NCI-H2107 (cell line): ENCODE measurements around the gene CDC42BPG.

Experiments
- DNase-seq: peaks from one replicate; lab custom pipeline; 2025; lab: John Stamatoyannopoulos, UW

Gene CDC42BPG

DNA sequence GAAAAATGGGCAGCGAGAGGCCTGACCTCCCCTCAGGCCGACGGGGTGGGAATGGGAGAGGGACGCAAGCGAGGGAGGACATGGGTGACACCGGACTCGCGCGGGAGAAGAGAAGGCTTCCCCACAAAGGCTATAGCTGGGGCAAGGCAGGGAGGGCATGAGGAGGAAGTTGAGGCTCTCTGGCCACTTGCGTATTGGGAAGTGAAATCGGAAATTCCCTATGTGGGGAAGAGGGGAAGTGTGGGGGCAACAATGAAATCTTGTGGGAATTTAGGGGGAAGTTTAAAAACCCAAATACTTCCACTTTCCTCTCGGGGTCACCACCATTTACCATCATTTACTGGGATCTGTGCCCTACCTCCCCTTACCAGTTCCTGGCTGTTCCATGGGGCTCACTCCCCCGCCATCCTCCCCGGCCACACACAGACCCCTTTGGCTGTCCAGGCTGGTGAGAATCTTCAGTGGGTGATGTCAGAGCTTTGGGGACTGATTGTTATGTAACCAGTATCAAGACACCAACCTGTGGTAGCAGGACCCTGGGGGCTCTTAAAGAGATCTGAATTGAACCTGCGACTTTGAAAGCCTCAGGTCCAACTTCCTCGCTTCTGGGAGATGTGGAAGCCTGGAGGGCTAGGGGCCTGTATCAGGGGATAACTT is 34.9 kb upstream of the CDC42BPG start:
- no peak for DNase-seq

- peak; percentile 97 for DNase-seq
Measured at GRCh38 chr11:64878494-64879243, 34.2 kb upstream of the CDC42BPG start, which contains the start of gene EHD1. Gene EHD1 (minus strand): TSS chr11:64878621. CDS start chr11:64878464, 157 bp downstream.

DNA sequence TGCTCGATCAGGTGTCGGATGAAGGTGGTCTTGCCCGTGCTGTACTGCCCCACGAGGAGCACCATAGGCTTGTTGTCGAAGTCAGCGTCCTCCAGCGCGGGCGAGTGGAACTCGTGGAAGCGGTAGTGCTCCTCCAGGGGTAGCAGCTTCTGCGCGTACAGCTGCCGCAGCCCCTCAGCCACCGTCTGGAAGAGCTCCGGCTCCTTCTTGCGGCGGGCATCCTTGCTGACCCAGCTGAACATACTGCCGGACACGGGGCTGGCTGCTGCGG is 33.7 kb upstream of the CDC42BPG start:
- no peak for DNase-seq

GRCh38 chr11:64877390-64878222 is 33.2 kb upstream of the CDC42BPG start:
- no peak for DNase-seq

GRCh38 chr11:64876835-64877341 is 32.4 kb upstream of the CDC42BPG start:
- DNase-seq: no peak

- DNase-seq: no peak
Measured at GRCh38 chr11:64876229-64876750, 31.8 kb upstream of the CDC42BPG start.

DNA sequence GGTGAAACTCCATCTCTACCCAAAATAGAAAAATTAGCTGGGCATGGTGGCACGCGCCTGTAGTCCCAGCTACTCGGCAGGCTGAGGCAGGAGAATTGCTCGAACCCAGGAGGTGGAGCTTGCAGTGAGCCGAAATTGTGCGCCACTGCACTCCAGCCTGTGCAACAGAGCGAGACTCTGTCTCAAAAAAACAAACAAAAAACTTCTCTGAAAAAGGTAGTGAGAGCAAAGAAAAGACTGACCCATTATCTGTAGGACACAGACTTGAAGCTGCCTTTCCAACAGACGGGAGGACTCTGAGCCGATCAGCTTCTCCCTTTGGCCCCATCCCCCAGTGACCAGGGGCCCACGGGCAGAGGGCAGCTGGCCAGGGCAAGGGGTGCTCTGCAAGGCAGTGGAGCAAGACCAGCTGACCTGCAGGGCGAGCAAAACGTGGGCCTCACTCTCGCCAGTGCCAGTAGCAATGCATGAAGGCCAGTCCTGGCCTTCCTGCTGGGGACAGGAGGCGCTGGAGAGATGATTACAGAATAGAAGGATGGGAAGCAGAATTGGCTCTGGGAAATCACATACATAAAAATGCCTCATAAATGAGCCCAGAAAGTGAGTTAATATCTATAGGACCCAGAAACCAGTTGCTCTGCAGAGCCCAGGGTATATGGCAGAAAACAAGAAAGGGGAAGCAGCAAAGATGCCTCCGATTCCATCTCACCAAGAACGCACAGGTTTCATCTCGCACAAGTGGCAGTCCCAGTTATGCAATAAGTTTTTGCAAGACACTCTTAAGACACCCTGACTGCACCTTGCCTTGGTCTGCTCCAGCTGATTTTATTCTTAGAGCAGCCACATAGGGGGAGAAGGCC is 31.1 kb upstream of the CDC42BPG start:
- no peak for DNase-seq

DNA sequence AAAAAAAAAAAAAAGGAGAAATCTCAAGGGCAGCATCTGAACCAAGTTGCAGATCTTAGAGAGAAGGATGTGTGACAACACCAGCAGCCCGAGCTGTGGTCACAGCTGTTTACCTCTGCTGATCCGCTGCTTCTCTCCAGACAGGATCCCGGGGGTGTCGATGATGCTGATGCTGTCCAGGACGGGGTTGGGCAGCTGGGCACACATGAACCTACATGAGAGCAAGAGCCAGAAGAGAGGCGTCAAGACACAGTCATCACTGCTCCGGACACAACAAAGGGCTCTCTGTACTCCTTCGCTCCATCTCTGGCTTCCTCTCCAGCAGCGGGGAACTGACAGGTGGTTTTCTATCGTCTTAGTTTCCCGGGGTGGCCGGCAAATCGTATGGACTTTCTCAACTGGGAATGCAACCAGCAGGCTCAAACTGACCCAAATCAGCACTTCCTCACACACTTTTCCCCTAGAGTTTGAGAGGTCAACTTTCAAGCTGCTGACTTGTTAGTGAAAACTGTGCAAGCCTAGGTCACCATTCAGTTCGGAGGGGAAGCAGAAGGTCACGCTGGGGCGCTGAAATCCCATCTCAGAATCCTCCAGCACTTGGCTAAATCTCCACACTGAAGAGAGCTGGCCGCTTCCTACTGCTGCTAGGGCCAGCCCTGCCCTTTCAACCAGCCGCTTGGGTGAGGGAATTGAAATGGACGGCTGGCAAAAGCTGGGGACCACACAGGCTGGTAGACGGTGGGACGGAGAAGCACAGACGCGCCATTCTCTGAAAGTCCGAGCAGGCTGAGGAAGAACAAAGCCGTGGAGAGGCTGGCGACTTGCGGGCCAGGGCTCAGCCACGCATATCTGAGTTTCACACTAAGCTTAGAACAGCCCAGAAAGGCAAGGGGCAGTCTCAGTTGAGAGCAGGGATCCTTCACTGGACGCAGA is 30.1 kb upstream of the CDC42BPG start:
- no peak for DNase-seq

GRCh38 chr11:64872790-64873488 is 28.5 kb upstream of the CDC42BPG start:
- DNase-seq: no peak

GRCh38 chr11:64871492-64871891 is 27.0 kb upstream of the CDC42BPG start:
- DNase-seq: no peak

DNA sequence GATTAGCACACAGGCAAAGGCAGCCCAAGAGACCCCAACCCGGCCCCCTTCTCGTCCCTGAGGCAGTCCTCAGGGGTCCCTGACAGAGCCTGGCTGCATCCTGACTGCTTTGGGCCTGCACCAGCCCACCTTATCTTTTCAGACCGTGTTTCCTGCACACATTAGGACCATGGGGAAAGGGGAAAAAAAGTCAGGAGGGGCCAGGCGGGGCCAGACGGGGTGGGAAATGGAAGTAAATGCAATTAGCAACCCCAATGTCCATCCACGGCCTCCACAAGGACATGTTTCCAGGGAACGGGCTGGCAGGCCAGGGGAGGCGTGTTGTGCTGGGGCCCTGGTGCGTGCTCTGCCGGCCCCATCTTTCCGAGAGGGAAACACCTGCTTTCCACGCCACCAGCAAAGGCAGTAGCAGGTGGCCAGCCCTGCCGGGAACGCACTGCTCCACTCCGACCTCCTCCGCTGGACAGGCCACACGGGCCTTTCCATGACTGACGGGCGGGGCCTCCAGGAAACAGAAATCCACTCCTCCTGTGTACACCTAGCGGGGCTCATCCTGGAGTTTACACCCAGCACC is 26.5 kb upstream of the CDC42BPG start:
- no peak for DNase-seq

- DNase-seq: no peak
Measured at GRCh38 chr11:64870176-64870892, 25.9 kb upstream of the CDC42BPG start.

DNA sequence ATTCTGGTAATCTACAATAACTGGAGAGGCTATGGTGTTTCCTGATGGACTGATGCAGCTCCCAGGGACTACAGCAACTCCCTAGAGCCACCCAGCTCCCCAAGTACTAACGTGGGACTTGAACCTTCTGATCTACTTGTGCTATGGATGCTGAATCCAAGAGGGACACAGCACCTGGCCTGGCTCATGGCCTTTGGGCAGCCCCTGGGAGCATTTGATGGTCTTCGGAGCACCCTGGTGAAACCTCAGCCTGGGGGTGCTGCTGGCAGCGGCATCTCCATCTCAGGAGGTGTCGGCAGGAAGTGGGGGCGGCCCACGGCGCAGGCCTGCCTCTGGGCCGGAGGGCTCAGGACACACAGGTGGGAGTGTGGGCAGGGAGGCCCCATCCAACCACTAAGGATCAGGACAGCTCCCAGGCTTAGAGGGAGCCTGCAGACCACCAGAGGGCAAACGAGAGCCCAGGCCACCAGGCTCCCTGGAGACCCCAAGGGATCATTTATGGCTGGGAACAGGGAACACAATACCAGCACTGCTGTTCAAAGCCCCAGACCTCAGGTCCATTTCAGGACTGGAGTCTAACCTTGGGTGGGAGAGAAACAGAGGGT is 25.2 kb upstream of the CDC42BPG start:
- DNase-seq: no peak

DNA sequence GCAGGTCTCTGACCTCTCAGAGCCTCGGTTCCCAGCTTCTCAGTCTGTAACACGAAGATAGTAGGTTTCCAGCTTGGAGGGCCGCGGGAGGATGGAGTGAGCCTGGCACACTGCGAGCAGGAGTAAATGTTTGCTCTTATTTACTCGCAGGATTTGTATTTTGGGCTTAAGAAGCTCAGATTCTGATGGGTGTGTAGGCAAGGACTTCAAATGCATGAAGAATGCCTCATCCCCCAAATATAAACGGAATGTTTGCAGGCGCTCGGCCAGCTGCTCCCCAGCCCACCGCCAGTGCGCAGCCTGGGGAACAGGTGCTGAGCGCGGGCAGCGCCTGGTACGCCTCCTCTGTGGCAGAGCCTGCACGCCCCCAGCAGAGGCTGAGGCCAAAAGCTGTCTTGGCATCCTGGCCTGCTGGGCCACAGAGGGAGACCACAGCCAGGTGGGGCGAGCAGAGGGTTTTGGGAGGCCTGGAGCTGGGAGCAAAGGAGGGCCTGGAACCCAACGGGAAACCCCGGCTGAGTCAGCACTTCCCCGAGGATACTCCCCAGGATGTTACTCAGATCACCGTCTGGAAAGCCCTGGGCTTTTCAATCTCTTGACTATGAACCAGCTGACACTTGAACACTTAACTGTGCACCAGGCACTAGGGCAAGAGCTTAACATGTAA is 24.6 kb upstream of the CDC42BPG start:
- DNase-seq: no peak

DNA sequence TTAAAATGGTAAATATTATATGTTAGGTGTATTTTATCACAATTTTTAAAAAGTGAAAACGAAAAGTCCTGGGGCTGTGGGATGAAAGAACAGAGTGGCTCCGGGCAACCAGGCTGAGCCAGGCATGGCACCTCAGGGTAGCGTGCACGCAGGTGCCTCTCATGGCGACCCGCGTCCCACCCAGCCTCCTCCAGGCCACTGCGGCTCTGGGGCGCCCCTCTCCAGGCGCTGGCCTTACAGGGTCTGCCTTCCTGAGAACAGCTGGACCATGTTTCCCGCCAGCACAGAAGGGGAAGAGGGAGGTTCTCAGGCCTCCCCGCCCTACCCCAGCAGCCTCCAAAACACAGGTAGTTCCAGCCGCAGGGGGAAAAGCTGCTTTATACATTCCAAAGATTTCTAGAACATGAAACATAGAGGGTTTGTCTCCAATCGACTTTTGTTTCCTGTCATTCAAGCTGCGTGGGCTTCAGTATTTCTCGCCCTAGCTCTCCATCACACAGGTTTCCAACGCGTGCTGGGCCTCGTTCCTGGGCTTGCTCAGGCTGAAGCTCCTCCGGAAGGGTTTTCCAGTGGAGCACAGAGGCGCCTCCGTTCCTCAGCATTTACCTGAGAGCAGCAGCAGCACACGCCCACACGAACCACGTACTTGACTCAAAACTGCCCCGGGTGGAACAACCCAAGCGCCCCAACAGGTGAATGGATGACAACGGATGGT is 23.5 kb upstream of the CDC42BPG start:
- no peak for DNase-seq

DNA sequence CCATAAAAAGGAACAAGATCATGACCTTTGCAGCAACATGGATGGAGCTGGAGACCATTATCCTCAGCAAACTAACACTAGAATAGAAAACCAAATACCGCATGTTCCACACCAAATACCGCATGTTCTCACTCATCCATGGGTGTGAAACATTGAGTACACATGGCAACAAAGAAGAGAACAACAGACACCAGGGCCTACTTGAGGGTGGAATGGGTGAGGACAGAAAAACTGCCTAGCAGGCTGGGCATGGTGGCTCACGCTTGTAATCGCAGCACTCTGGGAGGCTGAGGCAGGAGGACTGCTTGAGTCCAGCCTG is 21.7 kb upstream of the CDC42BPG start:
- DNase-seq: no peak
